Breast epithelium (tissue), 4 donors: Measurements from ENCODE around the gene UBR3. TPM values are rescaled to one million over a fixed set of nuclear protein-coding genes. Genes with fewer than 3 reads are reported as not detected.

ENCODE experiments used
- DNase-seq, 2 donors: peaks; one replicate each; pipeline ENCODE4 v3.0.0-alpha.2; 2019; ENCODE audit warnings: low spot score in 2 of 2
- H3K27ac ChIP-seq, 2 donors: fragments of 200-600 bp; sonication (generic) in 1 of 2; one replicate each; pipeline ENCODE4 v1.5.1; 2016 to 2019; ENCODE audit warnings: mild to moderate bottlenecking in 1 of 2
- H3K27me3 ChIP-seq, 2 donors: fragments of 200-600 bp; sonication (generic) in 1 of 2; one replicate each; pipeline versions ENCODE4 v1.5.1 to v1.6.0; 2017 to 2019; ENCODE audit warnings: control low read depth in 1 of 2, mild to moderate bottlenecking in 1 of 2
- H3K36me3 ChIP-seq: fragments of 200-600 bp; one replicate; pipeline ENCODE4 v1.5.1; 2019
- H3K4me1 ChIP-seq, 2 donors: fragments of 200-600 bp; sonication (generic); one replicate each; pipeline ENCODE4 v1.5.1; 2016 to 2019; ENCODE audit warnings: control low read depth in 1 of 2
- H3K4me3 ChIP-seq, 3 donors: fragments of 200-600 bp; sonication (generic); 1 replicate in 2 of 3; 2 replicates in 1 of 3; pipeline ENCODE4 v1.5.1; 2016 to 2019; ENCODE audit warnings: mild to moderate bottlenecking in 3 of 3, moderate library complexity in 2 of 3
- H3K9me3 ChIP-seq, 2 donors: fragments of 200-600 bp; sonication (generic) in 1 of 2; one replicate each; pipeline ENCODE4 v1.5.1; 2016 to 2019; ENCODE audit warnings: control low read depth in 1 of 2
- POLR2A ChIP-seq: fragments of 450-650 bp; IDR thresholded peaks from one replicate; pipeline ENCODE4 v1.6.1; 2016; ENCODE audit warnings: antibody characterized with exemption, mild to moderate bottlenecking, moderate library complexity
- POLR2AphosphoS5 ChIP-seq, 3 donors: sonication (generic); formaldehyde crosslinking; IDR thresholded peaks; one replicate each; pipeline ENCODE4 v1.6.1; 2017; ENCODE audit warnings: antibody characterized with exemption in 3 of 3
- intact Hi-C: fragments of 100-400 bp; cut with DNase I; formaldehyde crosslinking; loops from one replicate; pipeline ENCODE4 v1.15.1; 2023; ENCODE audit warnings: low total_unique reads
- total RNA-seq, 3 donors: library from RNA; depleted of rRNA; stranded (reverse); fragments of >200 nt; gene quantifications; one replicate each; pipeline ENCODE4 v1.1.0, GENCODE V29; 2016
- TF ChIP-seq, protein P1 (sequence below), 3 donors: fragments of 450-650 bp; IDR thresholded peaks; one replicate each; pipeline ENCODE4 v1.5.1; 2016 to 2017; ENCODE audit warnings: antibody characterized with exemption in 3 of 3, mild to moderate bottlenecking in 3 of 3, moderate library complexity in 3 of 3

The UBR3 gene
- total RNA-seq, 3 donors from 2014 or later, result 75.7 to 110 (median 108) TPM

DNA sequence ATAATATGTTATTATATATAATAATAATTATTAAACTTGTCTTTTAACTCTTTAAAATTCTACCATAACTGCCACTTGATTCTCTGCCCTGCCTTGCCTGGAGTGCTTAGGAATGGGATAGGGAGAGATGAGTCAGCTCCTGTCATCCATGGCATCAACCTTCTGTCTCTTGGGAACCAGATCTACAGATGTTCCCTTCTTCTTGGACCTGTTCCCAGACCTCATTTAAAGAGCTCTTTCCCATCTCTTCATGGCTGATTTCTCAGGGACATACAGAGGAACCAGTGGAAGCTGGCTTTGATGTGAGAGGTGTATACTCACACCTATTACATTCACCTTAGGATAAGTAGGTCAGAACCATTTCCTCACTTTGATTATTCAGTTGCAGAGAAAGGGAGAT, 195.4 kb downstream of the UBR3 start:
- no peaks in the 10 kb centered on the region for H3K36me3 ChIP-seq
- no peak overlapping the region for H3K4me3 ChIP-seq
- no peak for DNase-seq
- H3K27me3 ChIP-seq, result no peaks in the 10 kb centered on the region
- TF ChIP-seq, protein P1, sequence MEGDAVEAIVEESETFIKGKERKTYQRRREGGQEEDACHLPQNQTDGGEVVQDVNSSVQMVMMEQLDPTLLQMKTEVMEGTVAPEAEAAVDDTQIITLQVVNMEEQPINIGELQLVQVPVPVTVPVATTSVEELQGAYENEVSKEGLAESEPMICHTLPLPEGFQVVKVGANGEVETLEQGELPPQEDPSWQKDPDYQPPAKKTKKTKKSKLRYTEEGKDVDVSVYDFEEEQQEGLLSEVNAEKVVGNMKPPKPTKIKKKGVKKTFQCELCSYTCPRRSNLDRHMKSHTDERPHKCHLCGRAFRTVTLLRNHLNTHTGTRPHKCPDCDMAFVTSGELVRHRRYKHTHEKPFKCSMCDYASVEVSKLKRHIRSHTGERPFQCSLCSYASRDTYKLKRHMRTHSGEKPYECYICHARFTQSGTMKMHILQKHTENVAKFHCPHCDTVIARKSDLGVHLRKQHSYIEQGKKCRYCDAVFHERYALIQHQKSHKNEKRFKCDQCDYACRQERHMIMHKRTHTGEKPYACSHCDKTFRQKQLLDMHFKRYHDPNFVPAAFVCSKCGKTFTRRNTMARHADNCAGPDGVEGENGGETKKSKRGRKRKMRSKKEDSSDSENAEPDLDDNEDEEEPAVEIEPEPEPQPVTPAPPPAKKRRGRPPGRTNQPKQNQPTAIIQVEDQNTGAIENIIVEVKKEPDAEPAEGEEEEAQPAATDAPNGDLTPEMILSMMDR (IDR thresholded peaks at IDR 0.05), result no peak
- no peak for TF ChIP-seq POLR2AphosphoS5 (IDR thresholded peaks at IDR 0.05)
- TF ChIP-seq POLR2A, result no peak
- no peaks in the 10 kb centered on the region for H3K9me3 ChIP-seq
- no peak overlapping the region for H3K27ac ChIP-seq
- no peaks in the 10 kb centered on the region for H3K4me1 ChIP-seq
- intact Hi-C loops, result no loop called here

DNA sequence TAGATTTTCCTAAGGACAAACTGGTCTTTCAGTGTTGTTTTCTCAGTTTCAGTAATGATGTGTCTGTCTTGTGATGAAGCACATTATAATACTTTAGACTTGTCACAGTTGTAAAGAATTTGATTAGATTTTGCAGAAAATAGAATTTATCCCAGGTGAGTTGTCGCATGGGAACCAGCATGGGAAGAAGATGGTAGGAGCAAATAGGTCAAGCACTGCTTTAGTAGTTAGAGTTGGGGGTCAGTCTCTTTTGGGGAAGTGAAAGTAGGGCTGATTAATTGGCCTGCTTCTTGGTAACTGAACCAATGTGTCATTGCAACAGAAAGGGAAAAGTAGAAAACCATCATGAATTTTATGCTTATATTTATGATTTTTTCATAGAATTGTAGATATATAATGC, 197.5 kb downstream of the UBR3 start:
- H3K9me3 ChIP-seq, result no peaks in the 10 kb centered on the region
- no peaks in the 10 kb centered on the region for H3K36me3 ChIP-seq
- DNase-seq, result no peak
- no peak overlapping the region for H3K27ac ChIP-seq
- H3K4me3 ChIP-seq, result no peak overlapping the region
- no peaks in the 10 kb centered on the region for H3K4me1 ChIP-seq
- no peaks in the 10 kb centered on the region for H3K27me3 ChIP-seq
- intact Hi-C loops, result no loop called here
- TF ChIP-seq POLR2AphosphoS5 (IDR thresholded peaks at IDR 0.05) (no peak), POLR2A (no peak)
- TF ChIP-seq, protein P1 (IDR thresholded peaks at IDR 0.05), result no peak

DNA sequence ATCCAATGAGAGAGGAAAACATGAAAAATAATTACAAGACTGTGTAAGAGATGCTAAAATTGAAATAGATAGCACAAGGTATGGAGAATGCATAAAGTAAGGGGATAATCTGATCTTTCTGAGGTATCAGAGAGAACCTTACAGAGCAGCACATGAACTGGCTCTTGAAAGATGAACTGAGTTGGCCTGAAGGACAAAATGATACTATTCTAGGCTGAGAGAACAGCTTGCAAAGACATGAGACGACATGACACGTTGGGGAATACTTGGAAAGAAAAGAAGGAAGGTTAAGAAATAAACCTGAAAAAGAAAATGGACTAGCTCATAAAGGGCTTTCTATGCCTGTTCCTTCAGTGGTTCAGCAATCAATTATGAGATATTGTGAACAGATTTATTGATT, 198.0 kb downstream of the UBR3 start:
- H3K27me3 ChIP-seq, result no peaks in the 10 kb centered on the region
- no peak for DNase-seq
- H3K4me3 ChIP-seq, result no peak overlapping the region
- TF ChIP-seq, protein P1 (IDR thresholded peaks at IDR 0.05), result no peak
- TF ChIP-seq POLR2A (no peak), POLR2AphosphoS5 (IDR thresholded peaks at IDR 0.05) (no peak)
- no peaks in the 10 kb centered on the region for H3K36me3 ChIP-seq
- no peaks in the 10 kb centered on the region for H3K9me3 ChIP-seq
- no peak overlapping the region for H3K27ac ChIP-seq
- intact Hi-C loops, result no loop called here
- no peaks in the 10 kb centered on the region for H3K4me1 ChIP-seq

- intact Hi-C loops, result no loop called here
- Histone ChIP-seq H3K27me3 (no peaks in the 10 kb centered on the region), H3K4me1 (no peaks in the 10 kb centered on the region), H3K36me3 (no peaks in the 10 kb centered on the region), H3K9me3 (no peaks in the 10 kb centered on the region), H3K27ac (no peak overlapping the region), H3K4me3 (no peak overlapping the region)
- no peak for TF ChIP-seq POLR2A
- TF ChIP-seq, protein P1 (IDR thresholded peaks at IDR 0.05), result no peak
- no peak for TF ChIP-seq POLR2AphosphoS5 (IDR thresholded peaks at IDR 0.05)
- no peak for DNase-seq
These were observed 199.1 kb downstream of the UBR3 start for GRCh38 chr2:170026361-170026760.

GRCh38 chr2:170029551-170029950, 202.3 kb downstream of the UBR3 start:
- Histone ChIP-seq H3K27ac (no peak overlapping the region), H3K4me1 (no peaks in the 10 kb centered on the region), H3K27me3 (no peaks in the 10 kb centered on the region), H3K36me3 (no peaks in the 10 kb centered on the region), H3K4me3 (no peak overlapping the region), H3K9me3 (no peaks in the 10 kb centered on the region)
- intact Hi-C loops, result no loop called here
- no peak for TF ChIP-seq POLR2A
- TF ChIP-seq, protein P1 (IDR thresholded peaks at IDR 0.05), result no peak
- no peak for TF ChIP-seq POLR2AphosphoS5 (IDR thresholded peaks at IDR 0.05)
- no peak for DNase-seq
